Activated CD8-positive, alpha-beta memory T cell treated with anti-CD3 and anti-CD28 coated beads, Interleukin-2, amount 50 U/mL, for 1 hour (primary cell): ENCODE results near the gene ELAVL1.

ENCODE experiments used
- DNase-seq: peaks from one replicate; pipeline ENCODE4 v3.0.0-alpha.2; 2020; ENCODE audit errors: extremely low read depth

ELAVL1 gene

DNA sequence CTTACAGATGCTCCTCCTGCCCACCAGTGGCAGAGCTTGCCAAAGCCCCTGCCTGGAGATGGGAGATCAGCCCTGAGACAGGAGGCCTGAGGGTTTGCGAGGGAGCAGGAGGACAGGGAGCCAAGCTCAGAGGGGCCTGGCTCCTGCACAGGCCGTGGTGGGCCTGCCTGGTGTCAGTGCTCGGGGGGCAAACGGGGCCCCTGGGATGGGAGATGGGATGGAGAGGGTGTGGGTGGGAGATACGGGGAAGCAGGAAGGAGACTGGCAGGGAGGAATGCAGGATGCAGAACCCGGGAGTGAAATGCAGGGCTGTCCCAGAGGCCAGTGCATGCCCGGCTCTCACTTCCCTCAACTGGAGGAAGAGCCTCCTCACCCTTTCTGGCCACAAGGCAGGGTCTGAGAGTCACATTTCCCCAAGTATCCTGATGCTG lies 19.9 kb downstream of the ELAVL1 start:
- DNase-seq, result no peak

DNA sequence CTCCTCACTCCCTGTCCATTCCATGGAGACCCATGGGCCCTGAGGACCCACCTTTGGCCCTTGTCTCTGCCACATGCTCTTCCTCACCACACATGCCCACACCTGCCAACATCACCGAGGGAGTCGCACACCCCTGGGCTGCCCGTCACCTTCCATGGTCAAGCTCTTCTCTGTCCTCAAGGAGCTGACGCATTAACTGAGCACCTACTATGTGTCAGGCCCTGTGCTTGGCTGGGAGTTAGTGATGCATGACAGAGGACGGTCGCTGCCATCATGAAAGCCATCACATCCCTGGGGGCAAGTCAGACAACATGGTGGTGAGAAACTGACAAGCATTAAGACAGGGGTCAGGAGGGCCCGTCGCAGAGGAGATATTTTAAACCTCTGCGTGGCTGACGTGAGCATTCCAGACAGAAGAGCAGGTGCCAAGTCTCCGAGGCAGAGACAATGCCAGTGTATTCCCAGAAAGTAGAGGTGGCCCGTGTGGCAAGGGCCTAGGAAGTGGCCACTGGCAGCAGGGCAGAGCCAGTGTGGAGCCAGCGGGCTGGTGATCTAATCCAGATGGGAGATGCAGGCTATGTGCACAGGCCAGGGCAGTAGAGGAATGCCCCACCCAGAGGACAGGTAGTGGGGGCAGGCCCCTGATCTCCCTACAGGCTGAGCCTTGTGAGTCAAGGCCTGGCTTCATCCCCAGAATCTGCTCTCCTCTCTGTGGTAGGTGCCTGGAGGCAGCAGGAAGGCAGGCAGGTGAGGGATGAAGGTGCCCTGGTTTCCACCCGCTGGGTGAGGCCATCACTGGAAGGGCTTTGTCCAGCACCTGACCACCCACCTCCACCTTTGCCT lies 21.2 kb downstream of the ELAVL1 start:
- no peak for DNase-seq

DNA sequence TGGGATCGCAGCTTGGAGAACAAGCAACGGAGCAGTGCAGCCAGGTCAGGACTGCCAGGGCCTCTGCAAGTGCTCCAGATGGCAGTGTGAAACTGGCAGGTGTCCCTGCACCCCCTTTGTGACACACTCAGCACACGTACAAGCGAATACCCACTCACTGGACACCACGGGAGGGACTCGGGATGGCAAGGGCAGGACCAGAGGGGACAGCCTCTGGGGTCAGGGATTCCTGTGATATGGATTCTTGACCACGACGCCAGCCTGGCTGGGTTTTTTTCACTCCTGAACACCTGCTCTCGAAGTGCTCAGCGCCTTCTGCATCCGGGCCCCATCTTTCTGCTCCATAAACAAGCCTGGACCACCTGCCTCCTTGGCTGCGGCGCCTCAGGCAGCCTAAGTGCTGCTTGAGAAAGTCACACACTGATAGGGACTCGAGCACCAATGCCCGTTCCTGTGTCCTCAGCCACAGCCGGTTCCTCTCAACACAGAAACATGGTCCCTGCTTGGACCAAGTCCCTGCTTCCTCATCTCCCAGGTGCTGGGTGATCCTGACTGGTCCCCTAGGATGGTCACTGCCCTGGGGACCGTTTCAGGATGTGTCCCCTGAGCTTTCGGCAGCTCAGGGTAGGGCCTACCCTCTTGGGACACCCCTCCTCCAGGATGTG lies 22.0 kb downstream of the ELAVL1 start:
- no peak for DNase-seq

DNA sequence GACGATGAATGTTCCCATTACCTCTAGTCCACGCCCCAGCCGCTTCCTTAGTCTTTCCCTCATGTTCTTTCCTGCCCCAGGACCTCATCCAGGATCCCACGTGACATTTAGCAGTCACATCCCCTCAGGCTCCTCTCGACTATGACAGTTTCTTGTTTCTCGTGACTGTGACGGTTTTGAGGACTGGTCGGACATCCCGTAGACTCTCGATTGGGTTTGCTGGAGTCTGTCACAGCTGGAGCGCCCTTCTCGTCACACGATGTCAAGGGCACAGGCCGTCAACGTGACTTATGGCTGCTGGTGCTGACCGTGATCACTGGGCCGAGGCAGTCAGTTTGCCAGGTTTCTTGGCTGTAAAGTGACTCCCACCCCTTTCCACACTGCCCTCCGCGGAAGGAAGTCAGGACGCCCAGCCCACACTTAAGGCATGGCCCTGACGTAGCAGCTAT lies 22.8 kb downstream of the ELAVL1 start:
- no peak for DNase-seq

DNA sequence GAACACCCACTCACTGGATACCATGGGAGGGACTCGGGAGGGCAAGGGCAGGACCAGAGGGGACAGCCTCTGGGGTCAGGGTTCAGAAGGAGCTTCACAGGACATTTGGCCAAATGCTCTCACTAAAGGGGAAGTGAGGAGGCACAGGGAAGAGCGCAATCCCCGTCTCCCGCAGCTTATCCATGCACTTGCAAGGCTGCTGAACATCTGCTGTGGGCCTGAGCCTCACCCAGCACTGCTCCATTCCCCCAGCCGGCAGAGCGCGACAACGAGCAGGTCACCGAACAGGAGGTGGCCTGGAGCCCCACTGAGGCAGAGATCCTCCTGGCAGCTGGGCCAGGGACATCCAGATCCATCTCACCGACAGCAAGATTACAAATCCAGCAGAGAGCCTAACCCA lies 23.3 kb downstream of the ELAVL1 start:
- no peak for DNase-seq

DNA sequence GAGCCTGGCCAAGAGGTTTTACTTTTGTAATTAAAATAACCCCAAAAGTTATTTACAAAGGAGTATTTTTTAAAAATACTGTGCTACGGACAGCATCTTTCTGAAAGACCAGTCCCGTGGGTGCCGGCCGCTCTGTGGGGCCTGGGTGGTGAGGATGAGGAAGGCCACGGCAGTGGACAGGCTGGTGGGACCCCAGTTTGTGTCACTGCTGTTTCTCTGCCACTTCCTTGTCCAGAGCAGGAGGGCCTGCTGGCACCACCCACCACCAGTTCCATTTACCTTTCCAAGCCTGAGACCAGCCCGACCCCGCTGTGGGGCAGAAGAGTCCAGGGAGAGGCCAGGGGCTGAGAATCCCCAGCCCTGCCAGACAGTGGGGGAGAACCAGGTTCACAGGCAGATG lies 23.8 kb downstream of the ELAVL1 start:
- DNase-seq, result no peak

DNA sequence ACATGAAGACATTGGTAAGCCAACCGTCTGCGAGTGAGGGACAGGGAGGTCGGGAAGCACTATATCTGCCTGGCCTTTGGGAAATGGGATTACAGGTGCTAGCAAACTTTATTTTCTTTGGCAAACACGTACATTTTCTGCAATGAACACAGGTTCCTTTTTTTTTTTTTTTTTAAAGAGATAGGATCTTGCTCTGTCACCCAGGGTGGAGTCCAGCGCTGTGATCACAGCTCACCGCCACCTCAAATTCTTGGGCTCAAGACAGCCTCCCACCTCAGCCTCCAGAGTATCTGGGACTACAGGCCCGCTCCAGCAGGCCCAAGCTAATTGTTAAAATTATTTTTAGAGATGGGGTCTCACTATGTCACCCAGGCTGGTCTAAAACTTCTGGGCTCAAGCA lies 24.2 kb downstream of the ELAVL1 start:
- no peak for DNase-seq

DNA sequence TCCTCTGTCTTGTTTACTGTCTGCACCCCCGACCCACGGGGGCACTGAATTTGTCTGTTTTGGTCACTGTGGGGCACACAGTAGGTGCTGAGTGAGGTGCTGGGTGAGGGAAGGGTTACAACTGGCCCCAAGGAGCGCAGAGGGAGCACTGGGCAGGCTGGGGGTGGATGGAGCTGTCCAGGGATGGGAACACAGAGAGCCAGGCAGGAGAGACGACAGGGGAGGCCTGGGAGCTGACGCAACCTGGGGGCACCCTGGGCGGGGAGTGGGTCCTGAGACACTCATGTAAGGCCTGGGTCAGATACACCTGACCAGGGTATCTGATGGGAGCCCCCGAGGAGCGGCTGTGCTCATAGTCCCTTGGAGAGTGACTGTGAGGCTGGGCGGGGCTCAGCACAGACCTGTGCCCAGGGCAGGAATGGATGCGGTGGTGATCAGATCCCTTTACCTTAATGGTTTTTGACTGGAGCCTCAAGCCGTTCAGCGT lies 24.8 kb downstream of the ELAVL1 start:
- no peak for DNase-seq

DNA sequence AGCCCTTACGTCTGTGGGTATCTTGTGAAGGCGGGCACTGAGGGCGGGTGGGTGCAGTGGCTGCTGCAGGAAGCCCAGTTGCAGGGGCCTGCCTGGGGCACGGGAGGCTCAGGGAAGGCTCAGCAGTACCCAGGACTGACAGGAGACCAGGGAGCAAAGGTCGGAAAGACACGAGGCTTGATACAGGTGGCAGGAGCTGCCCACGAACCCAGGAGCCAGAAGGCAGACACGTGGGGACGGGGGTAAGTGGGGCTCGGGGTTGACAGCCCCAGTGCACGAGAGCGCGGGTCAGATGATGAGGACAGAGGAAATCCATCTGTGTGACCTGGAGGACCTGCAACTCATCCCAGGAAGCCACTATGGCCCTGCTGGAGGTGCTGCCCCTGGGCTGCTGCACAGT lies 25.3 kb downstream of the ELAVL1 start:
- no peak for DNase-seq

DNA sequence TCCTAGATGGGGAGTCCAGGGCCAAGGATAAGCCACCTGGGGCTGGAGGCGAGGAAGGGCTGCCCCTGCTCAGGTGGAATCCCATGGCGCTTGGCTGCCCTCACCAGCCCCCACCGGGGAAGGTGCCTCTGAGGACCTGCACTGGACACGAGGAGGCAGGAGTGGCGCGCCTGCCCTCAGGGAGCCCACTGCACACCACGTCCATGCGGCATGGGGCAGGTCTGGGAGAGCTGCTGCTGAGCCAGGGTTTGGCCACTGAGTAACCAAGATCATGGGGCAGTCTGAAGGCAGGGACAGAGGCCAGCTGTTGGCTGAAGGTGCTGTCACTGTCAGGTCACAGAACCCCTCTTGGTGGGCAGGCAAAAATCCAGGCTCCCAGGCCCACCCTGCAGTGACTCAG lies 25.9 kb downstream of the ELAVL1 start:
- DNase-seq, result no peak

DNA sequence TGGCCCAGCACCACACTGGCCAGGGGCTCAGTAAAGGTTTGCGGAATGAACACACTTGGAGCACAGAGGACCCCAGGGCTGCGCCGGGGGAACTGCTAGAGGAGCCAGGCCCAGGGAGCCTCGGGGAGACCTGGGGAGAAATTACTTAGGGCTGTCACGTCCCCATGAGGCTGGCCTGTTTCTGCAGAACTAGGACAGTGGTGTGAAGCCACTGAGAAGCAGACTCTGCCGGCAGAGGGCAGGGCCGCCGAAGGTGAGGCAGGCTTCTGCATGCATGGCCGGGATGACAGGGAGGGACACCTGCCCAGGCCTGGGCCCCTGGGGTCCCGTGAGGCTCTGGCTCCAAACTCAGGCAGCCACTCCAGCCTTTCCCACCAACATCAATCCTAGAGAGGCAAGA lies 26.4 kb downstream of the ELAVL1 start:
- DNase-seq, result no peak

DNA sequence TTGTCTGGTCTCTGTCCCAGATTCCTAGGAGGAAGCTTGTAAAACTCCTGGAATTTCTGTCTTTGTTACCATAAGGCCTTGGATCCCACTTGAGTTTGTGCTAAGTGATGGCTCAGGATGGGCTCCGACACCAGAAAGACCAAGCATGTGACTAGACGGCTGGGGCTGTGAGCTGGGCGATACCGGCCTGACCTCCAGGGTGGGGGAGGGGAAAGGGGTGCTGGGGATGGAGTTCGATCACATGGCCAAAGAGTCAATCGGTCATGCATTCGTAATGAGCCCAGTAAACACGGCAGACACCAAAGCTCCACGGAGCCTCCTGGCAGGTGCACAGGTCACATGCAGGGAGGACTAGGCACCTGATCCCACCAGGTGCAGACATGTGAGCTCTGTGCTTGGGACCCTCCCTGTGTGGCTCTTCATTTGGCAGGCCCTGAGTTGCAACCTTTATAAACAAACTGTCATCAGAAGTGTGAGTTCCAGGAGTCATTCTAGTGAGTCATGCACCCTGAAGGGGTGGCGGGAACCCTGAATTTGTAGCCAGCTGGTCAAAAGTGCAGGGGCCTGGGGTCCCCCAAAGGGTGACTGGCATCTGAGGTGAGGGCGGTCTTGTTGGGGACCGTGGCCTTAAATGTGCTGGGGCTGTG lies 27.1 kb downstream of the ELAVL1 start:
- no peak for DNase-seq

DNA sequence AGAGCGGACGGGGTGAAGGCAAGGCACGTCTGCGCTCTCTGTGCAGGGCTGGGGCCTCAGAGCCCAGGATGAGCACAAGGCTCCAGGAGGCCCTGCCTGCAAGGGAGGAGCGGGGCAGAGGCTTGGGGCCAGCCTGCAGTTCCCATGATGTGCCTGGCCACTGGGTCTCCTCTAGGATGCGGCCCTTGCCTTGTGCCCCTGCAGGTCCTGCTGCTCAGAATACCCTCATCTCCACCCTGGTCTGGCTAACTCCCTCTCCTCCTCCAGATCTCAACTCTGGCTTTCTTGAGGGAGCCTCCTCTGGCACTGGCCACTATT lies 27.8 kb downstream of the ELAVL1 start:
- no peak for DNase-seq

DNA sequence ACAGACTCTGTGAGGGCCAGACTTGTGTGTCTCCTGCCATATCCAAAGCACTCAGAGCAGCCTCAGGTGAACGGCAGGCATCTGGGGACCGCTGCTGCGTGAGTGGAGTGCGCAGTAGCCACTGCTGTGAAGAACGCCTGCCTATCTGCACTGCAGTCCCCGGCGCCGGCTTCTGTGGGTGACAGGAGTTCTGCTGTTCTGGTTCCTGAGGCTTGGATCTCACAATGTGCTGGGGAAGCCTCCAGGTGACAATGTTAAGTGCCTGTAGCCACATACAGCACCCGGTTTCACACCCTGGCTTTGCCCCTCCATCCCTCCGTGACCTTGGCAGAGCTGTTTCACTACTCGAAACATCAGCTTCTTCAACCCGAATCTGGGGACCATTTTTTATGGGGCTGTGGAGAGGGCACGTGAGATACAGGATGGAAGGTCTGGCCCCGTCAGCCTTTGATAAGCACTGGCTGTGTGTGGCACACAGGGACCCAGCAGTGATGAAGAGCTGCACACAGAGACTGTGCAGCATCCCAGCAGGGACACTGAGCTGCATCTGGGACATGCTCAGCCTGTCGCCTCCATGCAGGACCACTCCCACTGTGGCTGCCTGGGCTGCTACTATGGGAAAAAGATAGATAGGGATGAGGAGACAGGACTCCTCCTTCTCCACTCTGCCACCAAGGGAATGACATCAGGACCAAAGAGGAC lies 28.3 kb downstream of the ELAVL1 start:
- no peak for DNase-seq

DNA sequence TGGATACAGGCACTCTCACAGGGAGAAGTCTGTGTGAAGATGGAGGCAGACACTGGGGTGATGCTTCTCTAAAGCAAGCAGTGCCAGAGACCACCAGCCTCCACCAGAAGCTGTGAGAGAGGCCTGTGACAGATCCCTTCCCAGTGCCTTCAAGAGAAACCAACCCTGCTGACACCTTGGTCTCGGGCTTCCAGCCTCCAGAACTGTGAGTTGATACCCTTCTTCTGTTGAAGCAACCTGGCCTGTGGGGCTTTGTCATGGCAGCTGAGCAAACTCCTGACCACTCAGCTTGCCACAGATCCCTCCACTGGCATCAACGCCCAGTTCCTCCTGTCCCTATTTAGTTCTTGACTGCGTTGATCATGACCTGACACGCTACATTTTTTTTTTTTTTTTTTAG lies 29.0 kb downstream of the ELAVL1 start:
- no peak for DNase-seq

DNA sequence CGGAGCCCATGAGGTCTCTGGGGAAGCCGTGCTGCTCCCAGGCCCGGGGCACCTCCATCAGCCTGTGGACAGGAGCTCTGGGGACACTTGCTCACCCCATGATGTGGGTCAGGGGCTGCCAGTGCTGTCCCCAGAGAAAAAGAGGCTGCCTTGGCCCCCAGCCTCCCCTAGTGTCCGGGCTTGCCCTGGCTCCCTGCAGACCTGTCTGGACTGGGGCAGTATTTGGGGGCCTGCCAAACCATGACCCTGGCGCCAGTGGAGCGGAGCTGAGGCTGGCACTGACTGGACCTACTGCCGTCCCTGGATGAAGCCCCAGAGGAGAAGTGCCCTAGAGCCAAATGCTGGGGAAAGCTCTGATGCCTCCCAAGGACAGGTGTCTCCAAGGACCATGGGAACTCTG lies 30.4 kb downstream of the ELAVL1 start:
- DNase-seq, result no peak

DNA sequence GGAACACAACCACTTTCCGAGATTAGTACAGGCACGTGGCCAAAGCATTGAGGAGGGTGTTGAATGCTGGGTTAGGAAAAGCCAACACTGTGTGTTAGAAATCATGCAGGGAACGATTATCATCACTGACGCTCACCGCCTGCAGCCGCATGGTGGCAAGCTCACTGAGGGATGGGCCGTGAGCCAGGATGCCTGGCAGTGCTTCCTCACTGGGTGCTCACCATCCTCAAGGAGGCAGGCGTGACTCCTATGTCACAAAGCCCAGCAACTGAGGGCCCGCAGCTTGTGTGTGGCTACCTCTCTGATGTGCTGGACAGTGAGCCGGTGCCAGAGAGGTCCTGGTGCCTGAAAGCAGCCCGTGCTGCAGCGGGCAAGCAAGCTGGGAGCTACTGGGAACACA lies 31.6 kb downstream of the ELAVL1 start:
- DNase-seq, result no peak

DNA sequence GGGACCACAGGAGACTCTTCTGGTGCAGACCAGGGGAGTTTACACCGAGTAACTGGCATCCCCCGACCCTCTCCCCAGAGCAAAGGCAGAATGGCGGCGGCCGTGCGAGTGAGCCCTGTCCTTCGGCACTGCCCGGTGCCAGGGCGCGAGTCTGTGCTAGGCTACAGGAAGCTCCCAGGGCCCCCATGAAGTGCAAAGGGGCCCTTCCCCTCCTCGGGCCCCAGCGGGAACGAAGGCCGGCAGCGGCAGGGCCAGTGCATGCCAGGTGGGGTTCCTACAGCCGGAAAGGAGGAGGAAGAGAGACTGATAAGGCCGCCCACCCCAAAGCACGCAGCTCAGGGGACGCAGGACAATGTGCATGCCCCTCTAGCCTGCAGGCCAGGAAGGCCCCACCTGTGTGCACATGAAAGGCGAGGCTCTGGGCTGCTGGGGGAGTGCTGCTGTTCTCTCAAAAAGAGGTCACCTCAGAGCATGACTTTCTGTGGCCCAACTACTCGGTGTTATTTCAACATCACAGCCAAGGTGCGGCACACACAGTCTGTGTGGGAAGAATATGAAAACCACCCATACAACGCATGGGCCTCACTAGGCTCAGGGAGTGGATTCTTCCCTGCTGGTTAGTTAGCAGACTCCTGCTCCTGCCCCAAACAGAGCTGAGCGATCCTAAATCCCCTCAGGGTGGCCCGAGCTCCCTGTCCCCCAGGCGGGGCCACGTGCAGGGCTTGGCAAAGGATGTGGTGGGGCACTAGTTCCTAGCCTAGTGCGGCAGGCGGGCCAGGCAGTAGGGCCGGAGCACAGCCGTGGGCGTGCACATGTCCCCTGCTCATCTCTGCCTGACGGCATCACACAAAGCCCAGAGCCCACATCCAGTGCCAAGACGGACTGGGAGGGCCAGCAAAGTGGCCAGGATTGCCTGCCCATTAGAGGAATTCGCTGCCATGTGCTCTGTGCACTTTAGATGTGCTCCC lies 33.6 kb downstream of the ELAVL1 start:
- no peak for DNase-seq

DNA sequence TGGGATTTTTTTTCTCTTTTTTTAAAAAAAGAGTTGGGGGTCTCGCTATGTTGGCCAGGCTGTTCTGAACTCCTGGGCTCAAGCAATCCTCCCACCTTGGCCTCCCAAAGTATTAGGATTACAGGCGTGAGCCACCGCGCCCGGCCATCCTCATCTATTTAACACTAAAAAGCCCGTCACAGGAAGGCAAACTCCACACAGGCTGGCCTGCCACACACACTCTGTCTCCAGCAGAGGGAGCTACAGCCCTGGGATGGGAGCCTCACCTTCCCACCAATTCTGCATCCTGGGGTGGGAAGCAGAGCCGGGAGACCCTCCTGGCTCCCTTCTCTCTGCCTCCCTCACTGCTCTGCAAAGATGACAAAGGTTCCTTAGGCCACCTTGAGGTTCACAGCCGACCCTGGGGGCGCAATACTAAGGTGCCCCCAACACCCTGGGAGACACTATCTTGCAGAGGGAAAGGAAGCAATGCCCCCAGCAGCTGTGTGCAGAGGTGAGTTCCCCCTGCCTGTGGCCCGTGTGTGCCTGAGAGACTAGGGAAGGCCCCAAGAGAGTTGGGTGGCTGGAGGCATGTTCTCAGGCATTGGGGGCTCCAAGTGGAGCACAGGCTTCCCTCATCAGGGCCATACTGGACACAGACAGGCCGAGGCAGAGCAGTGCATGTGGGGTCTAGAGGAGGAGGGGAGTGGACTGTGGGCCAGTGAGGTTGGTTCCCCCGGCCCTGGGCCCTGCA lies 34.6 kb downstream of the ELAVL1 start:
- DNase-seq, result no peak

DNA sequence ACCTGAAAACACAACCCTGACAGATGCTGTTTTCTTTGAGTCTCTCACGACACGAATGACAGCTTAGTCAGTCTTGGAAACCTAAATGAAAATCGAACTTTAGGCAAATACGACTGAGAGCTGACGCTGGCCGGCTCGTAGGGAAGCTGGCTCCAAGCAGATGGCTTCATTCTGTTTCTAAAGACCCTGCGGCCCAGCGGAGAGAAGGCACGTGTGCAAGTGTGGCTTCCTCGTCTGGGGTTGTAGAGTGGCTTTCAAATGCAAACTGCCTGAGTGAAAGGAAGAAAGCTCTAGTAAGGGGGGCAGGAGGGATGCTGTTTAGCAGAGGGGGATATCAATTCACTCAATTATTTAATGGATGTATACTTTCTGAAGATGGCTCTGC lies 35.9 kb downstream of the ELAVL1 start:
- DNase-seq, result no peak
